Measurements from ENCODE around the gene CLDN8. TPM values are rescaled to one million over a fixed set of nuclear protein-coding genes. Genes with fewer than 3 reads are reported as not detected.

The CLDN8 gene
- total and polyA plus RNA-seq, 9 of the 15 experiments (the other 6 are each of a cell fraction or from before 2014, with no cell fraction given), result not detected

DNA sequence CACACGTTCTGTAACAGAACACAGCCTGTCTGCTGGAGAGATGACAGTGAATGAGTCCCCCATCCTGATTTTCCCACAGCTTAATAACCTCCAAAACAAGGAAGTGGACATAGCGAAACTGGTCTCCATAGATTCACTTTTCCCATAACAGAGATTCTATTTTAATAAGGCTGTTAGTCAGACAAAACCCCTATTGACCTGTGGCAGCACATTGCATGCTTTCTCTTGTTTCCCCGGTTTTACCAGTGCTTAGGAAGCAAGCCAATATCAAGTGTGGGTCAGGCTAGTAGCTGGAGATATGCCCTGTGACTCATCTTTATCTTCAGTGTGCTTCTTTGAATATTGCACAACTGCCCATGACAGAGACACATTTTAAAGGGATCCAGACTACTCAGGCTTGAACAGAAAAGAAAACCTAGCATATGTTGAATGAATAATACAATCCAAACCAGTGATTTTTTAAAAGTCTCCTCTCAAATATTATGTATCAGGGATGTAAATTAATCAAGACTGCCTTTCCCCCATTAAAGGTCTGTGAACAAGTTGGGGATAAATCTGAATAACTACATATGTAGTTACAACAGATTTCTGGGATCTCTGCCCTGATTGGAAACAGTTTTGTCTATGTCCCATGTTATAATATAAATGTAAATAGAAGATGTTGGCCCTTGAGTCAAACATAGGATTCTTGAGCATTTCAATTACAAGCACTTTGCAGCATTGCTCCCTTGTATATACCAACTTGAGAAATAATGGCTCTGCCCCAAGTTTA lies 11.9 kb upstream of the CLDN8 start:
- in situ Hi-C loops (cut with MboI) (no loop called here), intact Hi-C loops (cut with micrococcal nuclease) (no loop called here)
- 0% methylated on average over 3 of the region's 3 CpGs for WGBS (ENCODE audit: insufficient coverage, low coverage, missing lambda C conversion rate)
- H3K27ac ChIP-seq (ENCODE audit: extremely low read depth, low read depth, low read length), result no peak overlapping the region
- no peaks in the 10 kb centered on the region for H3K36me3 ChIP-seq (ENCODE audit: control insufficient read depth, insufficient read depth, low read length)
- no peaks in the 10 kb centered on the region for H3K79me2 ChIP-seq (ENCODE audit: control insufficient read depth, insufficient read depth, low read length)
- H3K4me1 ChIP-seq (replicated peaks in 1 of 2; ENCODE audit: control insufficient read depth in 2 of 2, insufficient read depth in 2 of 2, low read length in 2 of 2), result no peaks in the 10 kb centered on the region; a peak in 1 of 5 replicates
- H3K4me3 ChIP-seq, result no peak overlapping the region
- ChIA-PET CTCF (ENCODE audit: low intra/inter-chr PET ratio) (no interaction called here), POLR2A (no interaction called here)
- H4K20me1 ChIP-seq (replicated peaks; ENCODE audit: control insufficient read depth, insufficient read depth, low read length), result no peaks in the 10 kb centered on the region
- no TSS peak for BruUV-seq (replicated peaks)
- H3K9ac ChIP-seq (ENCODE audit: insufficient read depth in 1 of 2, low read depth in 2 of 2, low read length in 2 of 2), result no peak overlapping the region
- H3K9me1 ChIP-seq (ENCODE audit: control insufficient read depth, insufficient read depth, low read length), result no peaks in the 10 kb centered on the region
- no peak overlapping the region for H2AFZ ChIP-seq (ENCODE audit: low read depth, low read length)
- peak; percentile 56 for FAIRE-seq
- DNase-seq (ENCODE audit: extremely low read depth in 1 of 4, low spot score in 3 of 4), result peak in 2 of 4 experiments; percentile 21 to 68
- peak overlapping the region; percentile 25 for H3K4me2 ChIP-seq (ENCODE audit: insufficient read depth, low read length)
- ATAC-seq, result peak; percentile 81
- H3K9me3 ChIP-seq (replicated peaks; ENCODE audit: control insufficient read depth, insufficient read depth, low read depth, low read length), result no peaks in the 10 kb centered on the region
- H3K27me3 ChIP-seq (ENCODE audit: control insufficient read depth in 2 of 2, insufficient read depth in 2 of 2, low read length in 2 of 2), result no peaks in the 10 kb centered on the region
- TF ChIP-seq LEF1 (IDR thresholded peaks at IDR 0.05), result no peak
- TF ChIP-seq OTX1 (CRISPR knock-in tag; IDR thresholded peaks at IDR 0.05), result 0 out of 2 replicates have a peak, but pooled peaks have one; percentile 18
- TF ChIP-seq BMI1 (IDR thresholded peaks at IDR 0.05; ENCODE audit: low read length), result no peak
- TF ChIP-seq TFAM (CRISPR knock-in tag; conservative IDR thresholded peaks at IDR 0.05), result no peak
- peak; percentile 43; the same call in 1 of the 2 replicates for TF ChIP-seq NCOA1 (IDR thresholded peaks at IDR 0.05; ENCODE audit: low read depth)
- peak; percentile 56; the same call in 1 of the 2 replicates for TF ChIP-seq MAFG (tag; conservative IDR thresholded peaks at IDR 0.05)
- no peak for TF ChIP-seq U2AF2 (optimal IDR thresholded peaks at IDR 0.05; ENCODE audit: low read depth, low read length)
- peak; percentile 42 for TF ChIP-seq DACH1 (IDR thresholded peaks at IDR 0.05; ENCODE audit: partially characterized antibody)
- no peak for TF ChIP-seq NUFIP1 (IDR thresholded peaks at IDR 0.05; ENCODE audit: partially characterized antibody)
- TF ChIP-seq SAP30 (IDR thresholded peaks at IDR 0.05; ENCODE audit: borderline replicate concordance, insufficient read depth, low read depth, low read length, poor library complexity, severe bottlenecking), result no peak
- no peak for TF ChIP-seq CBX8 (IDR thresholded peaks at IDR 0.05; ENCODE audit: borderline replicate concordance, extremely low read depth, low read depth, low read length, poor library complexity, severe bottlenecking)
- no peak for TF ChIP-seq FUS (optimal IDR thresholded peaks at IDR 0.05; ENCODE audit: low read depth, low read length)
- TF ChIP-seq, protein P1, sequence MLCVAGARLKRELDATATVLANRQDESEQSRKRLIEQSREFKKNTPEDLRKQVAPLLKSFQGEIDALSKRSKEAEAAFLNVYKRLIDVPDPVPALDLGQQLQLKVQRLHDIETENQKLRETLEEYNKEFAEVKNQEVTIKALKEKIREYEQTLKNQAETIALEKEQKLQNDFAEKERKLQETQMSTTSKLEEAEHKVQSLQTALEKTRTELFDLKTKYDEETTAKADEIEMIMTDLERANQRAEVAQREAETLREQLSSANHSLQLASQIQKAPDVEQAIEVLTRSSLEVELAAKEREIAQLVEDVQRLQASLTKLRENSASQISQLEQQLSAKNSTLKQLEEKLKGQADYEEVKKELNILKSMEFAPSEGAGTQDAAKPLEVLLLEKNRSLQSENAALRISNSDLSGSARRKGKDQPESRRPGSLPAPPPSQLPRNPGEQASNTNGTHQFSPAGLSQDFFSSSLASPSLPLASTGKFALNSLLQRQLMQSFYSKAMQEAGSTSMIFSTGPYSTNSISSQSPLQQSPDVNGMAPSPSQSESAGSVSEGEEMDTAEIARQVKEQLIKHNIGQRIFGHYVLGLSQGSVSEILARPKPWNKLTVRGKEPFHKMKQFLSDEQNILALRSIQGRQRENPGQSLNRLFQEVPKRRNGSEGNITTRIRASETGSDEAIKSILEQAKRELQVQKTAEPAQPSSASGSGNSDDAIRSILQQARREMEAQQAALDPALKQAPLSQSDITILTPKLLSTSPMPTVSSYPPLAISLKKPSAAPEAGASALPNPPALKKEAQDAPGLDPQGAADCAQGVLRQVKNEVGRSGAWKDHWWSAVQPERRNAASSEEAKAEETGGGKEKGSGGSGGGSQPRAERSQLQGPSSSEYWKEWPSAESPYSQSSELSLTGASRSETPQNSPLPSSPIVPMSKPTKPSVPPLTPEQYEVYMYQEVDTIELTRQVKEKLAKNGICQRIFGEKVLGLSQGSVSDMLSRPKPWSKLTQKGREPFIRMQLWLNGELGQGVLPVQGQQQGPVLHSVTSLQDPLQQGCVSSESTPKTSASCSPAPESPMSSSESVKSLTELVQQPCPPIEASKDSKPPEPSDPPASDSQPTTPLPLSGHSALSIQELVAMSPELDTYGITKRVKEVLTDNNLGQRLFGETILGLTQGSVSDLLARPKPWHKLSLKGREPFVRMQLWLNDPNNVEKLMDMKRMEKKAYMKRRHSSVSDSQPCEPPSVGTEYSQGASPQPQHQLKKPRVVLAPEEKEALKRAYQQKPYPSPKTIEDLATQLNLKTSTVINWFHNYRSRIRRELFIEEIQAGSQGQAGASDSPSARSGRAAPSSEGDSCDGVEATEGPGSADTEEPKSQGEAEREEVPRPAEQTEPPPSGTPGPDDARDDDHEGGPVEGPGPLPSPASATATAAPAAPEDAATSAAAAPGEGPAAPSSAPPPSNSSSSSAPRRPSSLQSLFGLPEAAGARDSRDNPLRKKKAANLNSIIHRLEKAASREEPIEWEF (CRISPR knock-in tag; IDR thresholded peaks at IDR 0.05), result no peak
- TF ChIP-seq TAL1 (IDR thresholded peaks at IDR 0.05), result peak; percentile 81
- no peak for TF ChIP-seq ZNF76 (CRISPR knock-in tag; IDR thresholded peaks at IDR 0.05; ENCODE audit: borderline replicate concordance)
- TF ChIP-seq ETV1 (tag; conservative IDR thresholded peaks at IDR 0.05; ENCODE audit: low read depth), result no peak
- no peak for TF ChIP-seq ELF2 (CRISPR knock-in tag; IDR thresholded peaks at IDR 0.05)
